Esophagus squamous epithelium (tissue), 4 donors: ENCODE results near the gene SLC2A13.

Experiments used
- CTCF ChIP-seq, 6 experiments: fragments of 450-650 bp in 4 of 6; fragments of 200-600 bp in 2 of 6; sonication (generic) in 2 of 6; IDR thresholded peaks; one replicate each; pipeline ENCODE4 v1.5.1; 2016 to 2019; ENCODE audit warnings: antibody characterized with exemption in 6 of 6, mild to moderate bottlenecking in 4 of 6, moderate library complexity in 4 of 6
- POLR2A ChIP-seq, 4 donors: fragments of 450-650 bp; IDR thresholded peaks; one replicate each; pipeline ENCODE4 v1.6.1; 2017; ENCODE audit warnings: antibody characterized with exemption in 4 of 4, mild to moderate bottlenecking in 4 of 4, moderate library complexity in 3 of 4

- TF ChIP-seq CTCF (IDR thresholded peaks at IDR 0.05) = no peak
- TF ChIP-seq POLR2A (IDR thresholded peaks at IDR 0.05) = no peak
Measured at GRCh38 chr12:40001406-40001805, 104.5 kb downstream of the SLC2A13 start.
